A673 (cell line): ENCODE data around the gene BMPR1A.

ENCODE experiments used
- EZH2 ChIP-seq: fragments of 200-600 bp; sonication (generic); IDR thresholded peaks from 2 replicates; pipeline ENCODE4 v1.6.1; 2017; ENCODE audit warnings: borderline replicate concordance, low read depth, mild to moderate bottlenecking, mixed read lengths, antibody characterized with exemption, low read length; ENCODE audit not compliant: poor library complexity, severe bottlenecking
- TF ChIP-seq, protein P1 (sequence below): fragments of 300-800, 200-600 bp; sonication (generic); conservative IDR thresholded peaks from 2 replicates; pipeline ENCODE4 v1.5.1; 2017; ENCODE audit warnings: low read depth, mild to moderate bottlenecking, antibody characterized with exemption, low read length, moderate library complexity, mixed read lengths

DNA sequence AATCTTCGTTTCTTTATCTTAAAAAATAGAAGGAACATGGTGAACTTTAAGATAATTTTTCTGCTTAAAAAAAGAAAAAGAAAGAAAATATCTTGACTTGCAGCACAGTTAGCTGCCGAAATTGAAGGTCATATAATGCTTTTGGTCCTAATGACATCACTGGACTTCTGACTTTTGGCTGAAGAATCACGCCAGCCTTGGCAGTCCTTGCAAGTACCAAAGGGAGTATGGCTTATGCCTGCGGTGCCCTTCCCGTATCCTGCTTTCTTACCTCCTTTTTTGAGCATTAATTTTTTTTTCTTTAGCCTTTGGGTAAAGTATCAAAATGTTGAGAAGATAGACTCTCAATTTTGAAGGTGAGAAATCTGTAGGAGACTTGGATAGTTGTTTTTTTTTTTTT, 7.0 kb downstream of the BMPR1A start:
- no peak for TF ChIP-seq EZH2
- TF ChIP-seq, protein P1, sequence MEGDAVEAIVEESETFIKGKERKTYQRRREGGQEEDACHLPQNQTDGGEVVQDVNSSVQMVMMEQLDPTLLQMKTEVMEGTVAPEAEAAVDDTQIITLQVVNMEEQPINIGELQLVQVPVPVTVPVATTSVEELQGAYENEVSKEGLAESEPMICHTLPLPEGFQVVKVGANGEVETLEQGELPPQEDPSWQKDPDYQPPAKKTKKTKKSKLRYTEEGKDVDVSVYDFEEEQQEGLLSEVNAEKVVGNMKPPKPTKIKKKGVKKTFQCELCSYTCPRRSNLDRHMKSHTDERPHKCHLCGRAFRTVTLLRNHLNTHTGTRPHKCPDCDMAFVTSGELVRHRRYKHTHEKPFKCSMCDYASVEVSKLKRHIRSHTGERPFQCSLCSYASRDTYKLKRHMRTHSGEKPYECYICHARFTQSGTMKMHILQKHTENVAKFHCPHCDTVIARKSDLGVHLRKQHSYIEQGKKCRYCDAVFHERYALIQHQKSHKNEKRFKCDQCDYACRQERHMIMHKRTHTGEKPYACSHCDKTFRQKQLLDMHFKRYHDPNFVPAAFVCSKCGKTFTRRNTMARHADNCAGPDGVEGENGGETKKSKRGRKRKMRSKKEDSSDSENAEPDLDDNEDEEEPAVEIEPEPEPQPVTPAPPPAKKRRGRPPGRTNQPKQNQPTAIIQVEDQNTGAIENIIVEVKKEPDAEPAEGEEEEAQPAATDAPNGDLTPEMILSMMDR = no peak
